ENCODE measurements around the gene ASIC4. TPM values are rescaled to one million over a fixed set of nuclear protein-coding genes. Genes with fewer than 3 reads are reported as not detected.

ASIC4 gene
- total and polyA plus RNA-seq, 2 of the 13 experiments (the other 11 are each of a cell fraction or from before 2014, with no cell fraction given), result 0.03 TPM; not detected in 1

DNA sequence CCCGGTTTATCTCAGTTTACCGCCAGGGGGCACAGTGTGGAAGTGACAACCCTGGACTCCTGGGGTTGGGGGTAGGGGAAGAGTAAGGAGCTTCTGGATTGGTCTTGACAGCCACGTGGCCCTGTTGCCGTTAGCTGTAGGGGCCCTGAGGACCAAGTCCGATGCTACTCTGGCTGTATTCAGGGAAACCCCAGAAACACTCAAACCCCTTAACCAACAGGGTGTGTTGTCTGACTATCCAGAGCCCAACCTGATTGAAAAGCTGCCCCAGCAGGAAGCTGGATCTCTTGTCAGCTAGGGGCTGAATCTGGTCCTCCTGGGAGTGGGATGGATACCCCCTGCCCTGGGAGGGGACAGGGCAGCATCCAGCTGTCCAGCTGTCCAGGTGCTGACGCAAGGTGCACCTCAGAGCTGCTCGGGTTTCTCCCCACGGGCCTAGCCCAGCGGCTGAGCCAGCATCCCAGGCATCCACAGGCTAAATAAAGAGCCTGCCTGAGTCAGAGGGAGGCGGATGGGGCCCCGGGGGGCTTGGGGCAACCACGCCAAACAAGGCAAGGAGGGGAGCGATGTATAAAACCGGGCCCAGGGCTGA is 18.7 kb upstream of the ASIC4 start (continued):
- TF ChIP-seq, protein P1, sequence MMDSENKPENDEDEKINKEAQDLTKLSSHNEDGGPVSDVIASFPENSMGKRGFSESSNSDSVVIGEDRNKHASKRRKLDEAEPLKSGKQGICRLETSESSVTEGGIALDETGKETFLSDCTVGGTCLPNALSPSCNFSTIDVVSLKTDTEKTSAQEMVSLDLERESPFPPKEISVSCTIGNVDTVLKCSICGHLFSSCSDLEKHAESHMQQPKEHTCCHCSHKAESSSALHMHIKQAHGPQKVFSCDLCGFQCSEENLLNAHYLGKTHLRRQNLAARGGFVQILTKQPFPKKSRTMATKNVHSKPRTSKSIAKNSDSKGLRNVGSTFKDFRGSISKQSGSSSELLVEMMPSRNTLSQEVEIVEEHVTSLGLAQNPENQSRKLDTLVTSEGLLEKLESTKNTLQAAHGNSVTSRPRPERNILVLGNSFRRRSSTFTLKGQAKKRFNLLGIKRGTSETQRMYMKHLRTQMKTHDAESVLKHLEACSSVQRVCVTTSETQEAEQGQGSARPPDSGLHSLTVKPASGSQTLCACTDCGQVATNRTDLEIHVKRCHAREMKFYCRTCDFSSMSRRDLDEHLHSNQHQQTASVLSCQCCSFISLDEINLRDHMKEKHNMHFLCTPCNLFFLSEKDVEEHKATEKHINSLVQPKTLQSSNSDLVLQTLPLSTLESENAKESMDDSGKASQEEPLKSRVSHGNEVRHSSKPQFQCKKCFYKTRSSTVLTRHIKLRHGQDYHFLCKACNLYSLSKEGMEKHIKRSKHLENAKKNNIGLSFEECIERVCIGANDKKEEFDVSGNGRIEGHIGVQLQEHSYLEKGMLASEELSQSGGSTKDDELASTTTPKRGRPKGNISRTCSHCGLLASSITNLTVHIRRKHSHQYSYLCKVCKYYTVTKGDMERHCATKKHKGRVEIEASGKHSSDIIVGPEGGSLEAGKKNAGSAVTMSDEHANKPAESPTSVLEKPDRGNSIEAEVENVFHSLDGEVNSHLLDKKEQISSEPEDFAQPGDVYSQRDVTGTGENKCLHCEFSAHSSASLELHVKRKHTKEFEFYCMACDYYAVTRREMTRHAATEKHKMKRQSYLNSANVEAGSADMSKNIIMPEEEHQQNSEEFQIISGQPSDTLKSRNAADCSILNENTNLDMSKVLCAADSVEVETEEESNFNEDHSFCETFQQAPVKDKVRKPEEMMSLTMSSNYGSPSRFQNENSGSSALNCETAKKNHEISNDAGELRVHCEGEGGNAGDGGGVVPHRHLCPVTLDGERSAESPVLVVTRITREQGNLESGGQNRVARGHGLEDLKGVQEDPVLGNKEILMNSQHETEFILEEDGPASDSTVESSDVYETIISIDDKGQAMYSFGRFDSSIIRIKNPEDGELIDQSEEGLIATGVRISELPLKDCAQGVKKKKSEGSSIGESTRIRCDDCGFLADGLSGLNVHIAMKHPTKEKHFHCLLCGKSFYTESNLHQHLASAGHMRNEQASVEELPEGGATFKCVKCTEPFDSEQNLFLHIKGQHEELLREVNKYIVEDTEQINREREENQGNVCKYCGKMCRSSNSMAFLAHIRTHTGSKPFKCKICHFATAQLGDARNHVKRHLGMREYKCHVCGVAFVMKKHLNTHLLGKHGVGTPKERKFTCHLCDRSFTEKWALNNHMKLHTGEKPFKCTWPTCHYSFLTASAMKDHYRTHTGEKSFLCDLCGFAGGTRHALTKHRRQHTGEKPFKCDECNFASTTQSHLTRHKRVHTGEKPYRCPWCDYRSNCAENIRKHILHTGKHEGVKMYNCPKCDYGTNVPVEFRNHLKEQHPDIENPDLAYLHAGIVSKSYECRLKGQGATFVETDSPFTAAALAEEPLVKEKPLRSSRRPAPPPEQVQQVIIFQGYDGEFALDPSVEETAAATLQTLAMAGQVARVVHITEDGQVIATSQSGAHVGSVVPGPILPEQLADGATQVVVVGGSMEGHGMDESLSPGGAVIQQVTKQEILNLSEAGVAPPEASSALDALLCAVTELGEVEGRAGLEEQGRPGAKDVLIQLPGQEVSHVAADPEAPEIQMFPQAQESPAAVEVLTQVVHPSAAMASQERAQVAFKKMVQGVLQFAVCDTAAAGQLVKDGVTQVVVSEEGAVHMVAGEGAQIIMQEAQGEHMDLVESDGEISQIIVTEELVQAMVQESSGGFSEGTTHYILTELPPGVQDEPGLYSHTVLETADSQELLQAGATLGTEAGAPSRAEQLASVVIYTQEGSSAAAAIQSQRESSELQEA (CRISPR knock-in tag; IDR thresholded peaks at IDR 0.05; ENCODE audit: not compliant biosample characterization), result no peak
- TF ChIP-seq CHD4 (IDR thresholded peaks at IDR 0.05; ENCODE audit: borderline replicate concordance, low read length), result no peak
- TF ChIP-seq ZMYM4 (CRISPR knock-in tag; IDR thresholded peaks at IDR 0.05), result peak; percentile 17; the same call in 1 of the 2 replicates
- peak; percentile 44; the same call in 1 of the 2 replicates for TF ChIP-seq ARID4A (CRISPR knock-in tag; IDR thresholded peaks at IDR 0.05; ENCODE audit: borderline replicate concordance)
- 0 out of 2 replicates have a peak, but pooled peaks have one; percentile 27 for TF ChIP-seq ZNF205 (CRISPR knock-in tag; IDR thresholded peaks at IDR 0.05)
- no peak for TF ChIP-seq CCDC6 (CRISPR knock-in tag; IDR thresholded peaks at IDR 0.05)
- TF ChIP-seq ZNF414 (CRISPR knock-in tag; IDR thresholded peaks at IDR 0.05), result no peak
- TF ChIP-seq GATAD2A (CRISPR knock-in tag; IDR thresholded peaks at IDR 0.05), result peak; percentile 45; the same call in 1 of the 2 replicates
- TF ChIP-seq, protein P2, sequence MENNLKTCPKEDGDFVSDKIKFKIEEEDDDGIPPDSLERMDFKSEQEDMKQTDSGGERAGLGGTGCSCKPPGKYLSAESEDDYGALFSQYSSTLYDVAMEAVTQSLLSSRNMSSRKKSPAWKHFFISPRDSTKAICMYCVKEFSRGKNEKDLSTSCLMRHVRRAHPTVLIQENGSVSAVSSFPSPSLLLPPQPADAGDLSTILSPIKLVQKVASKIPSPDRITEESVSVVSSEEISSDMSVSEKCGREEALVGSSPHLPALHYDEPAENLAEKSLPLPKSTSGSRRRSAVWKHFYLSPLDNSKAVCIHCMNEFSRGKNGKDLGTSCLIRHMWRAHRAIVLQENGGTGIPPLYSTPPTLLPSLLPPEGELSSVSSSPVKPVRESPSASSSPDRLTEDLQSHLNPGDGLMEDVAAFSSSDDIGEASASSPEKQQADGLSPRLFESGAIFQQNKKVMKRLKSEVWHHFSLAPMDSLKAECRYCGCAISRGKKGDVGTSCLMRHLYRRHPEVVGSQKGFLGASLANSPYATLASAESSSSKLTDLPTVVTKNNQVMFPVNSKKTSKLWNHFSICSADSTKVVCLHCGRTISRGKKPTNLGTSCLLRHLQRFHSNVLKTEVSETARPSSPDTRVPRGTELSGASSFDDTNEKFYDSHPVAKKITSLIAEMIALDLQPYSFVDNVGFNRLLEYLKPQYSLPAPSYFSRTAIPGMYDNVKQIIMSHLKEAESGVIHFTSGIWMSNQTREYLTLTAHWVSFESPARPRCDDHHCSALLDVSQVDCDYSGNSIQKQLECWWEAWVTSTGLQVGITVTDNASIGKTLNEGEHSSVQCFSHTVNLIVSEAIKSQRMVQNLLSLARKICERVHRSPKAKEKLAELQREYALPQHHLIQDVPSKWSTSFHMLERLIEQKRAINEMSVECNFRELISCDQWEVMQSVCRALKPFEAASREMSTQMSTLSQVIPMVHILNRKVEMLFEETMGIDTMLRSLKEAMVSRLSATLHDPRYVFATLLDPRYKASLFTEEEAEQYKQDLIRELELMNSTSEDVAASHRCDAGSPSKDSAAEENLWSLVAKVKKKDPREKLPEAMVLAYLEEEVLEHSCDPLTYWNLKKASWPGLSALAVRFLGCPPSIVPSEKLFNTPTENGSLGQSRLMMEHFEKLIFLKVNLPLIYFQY (CRISPR knock-in tag; IDR thresholded peaks at IDR 0.05; ENCODE audit: borderline replicate concordance), result 0 out of 2 replicates have a peak, but pooled peaks have one; percentile 14
- no peak for TF ChIP-seq TCF7L2 (IDR thresholded peaks at IDR 0.05; ENCODE audit: low read depth, low read length)

All from HepG2 (cell line).